Heart left ventricle (tissue), 16 donors: ENCODE measurements around the gene ZRANB1. TPM values are rescaled to one million over a fixed set of nuclear protein-coding genes. Genes with fewer than 3 reads are reported as not detected.

Source experiments
- ATAC-seq, 4 donors: fragments of 200-7000 bp; cut with Tn5 transposase; one replicate each; pipeline ENCODE4 v1.9.1; 2020 to 2022; ENCODE audit warnings: moderate library complexity in 4 of 4, mild to moderate bottlenecking in 3 of 4, moderate number of reproducible peaks in 1 of 4
- DNase-seq, 5 donors: peaks; one replicate each; pipeline ENCODE4 v3.0.0-alpha.2; 2020
- H3K27ac ChIP-seq, 12 donors: fragments of 200-600 bp; sonication (generic) in 4 of 12; one replicate each; pipeline versions ENCODE4 v1.5.0 to v1.8.0; 2016 to 2022; ENCODE audit warnings: mild to moderate bottlenecking in 2 of 12
- H3K27me3 ChIP-seq, 9 donors: fragments of 200-600 bp; sonication (generic) in 2 of 9; one replicate each; pipeline versions ENCODE4 v1.5.1 to v1.8.0; 2016 to 2022; ENCODE audit warnings: mild to moderate bottlenecking in 3 of 9
- H3K36me3 ChIP-seq, 9 donors: fragments of 200-600 bp; sonication (generic) in 2 of 9; one replicate each; pipeline versions ENCODE4 v1.5.0 to v1.8.0; 2018 to 2022; ENCODE audit warnings: mild to moderate bottlenecking in 2 of 9
- H3K4me1 ChIP-seq, 12 donors: fragments of 200-600 bp; sonication (generic) in 4 of 12; one replicate each; pipeline versions ENCODE4 v1.5.0 to v1.8.0; 2016 to 2022; ENCODE audit warnings: mild to moderate bottlenecking in 3 of 12
- H3K4me3 ChIP-seq, 12 donors: fragments of 200-600 bp; sonication (generic) in 4 of 12; one replicate each; pipeline versions ENCODE4 v1.5.0 to v1.8.0; 2017 to 2022; ENCODE audit warnings: mild to moderate bottlenecking in 9 of 12, moderate library complexity in 4 of 12
- H3K9me3 ChIP-seq, 12 donors: fragments of 200-600 bp; sonication (generic) in 4 of 12; one replicate each; pipeline versions ENCODE4 v1.5.0 to v1.8.0; 2016 to 2022; ENCODE audit warnings: mild to moderate bottlenecking in 1 of 12
- POLR2A ChIP-seq, 2 donors: fragments of 450-650 bp; IDR thresholded peaks; one replicate each; pipeline ENCODE4 v1.6.1; 2017; ENCODE audit warnings: antibody characterized with exemption in 2 of 2, mild to moderate bottlenecking in 2 of 2, moderate library complexity in 2 of 2
- WGBS, 4 donors: extraction: QIAGEN DNeasy Blood & Tissue Kit in 2 of 4; methylation state at CpG; one replicate each; pipeline versions ENCODE4 v1.1.5 to v1.1.7; 2013 to 2018; 5-methylcytosine and 5-hydroxymethylcytosine counted together
- intact Hi-C, 10 donors: fragments of 100-400 bp; cut with DNase I; formaldehyde crosslinking; loops; one replicate each; pipeline versions ENCODE4 v1.11.1 to v1.14.2; 2022
- polyA plus RNA-seq, 2 donors: library from polyadenylated mRNA; stranded (reverse); fragments of 200-250 nt; gene quantifications; one replicate each; pipeline ENCODE4 v1.2.3, GENCODE V29; 2013
- total RNA-seq, 9 donors: library from RNA; depleted of rRNA in 2 of 9; stranded (reverse); fragments of >200 nt in 2 of 9; fragmentation: NEBNext Ultra II Directional in 3 of 9; extraction: Animal tissue kit (Norgen Biotek cat#: 25700) in 3 of 9; gene quantifications; one replicate each; pipeline versions ENCODE4 v1.1.0 to v1.2.4, GENCODE V29; 2016 to 2023
- TF ChIP-seq, protein P1 (sequence below), 12 donors: fragments of 200-600 bp; sonication (generic) in 4 of 12; IDR thresholded peaks; one replicate each; pipeline versions ENCODE4 v1.5.0 to v1.8.0; 2018 to 2022; ENCODE audit warnings: antibody characterized with exemption in 12 of 12, mild to moderate bottlenecking in 5 of 12
- donor health status: ischemic (EF 13 %, LVEDD 7.1; RV severe dilation, severe dysfunction).
- donor health status: healthy with polysubstance abuse.
- donor health status: DM: no; HTN: yes; CAD: no.
- donor health status: DM: no; HTN: no; CAD: no.
- donor health status: ischemic (EF 25% LVEDD 6.9; RV normal size, moderate dysfunction).
- donor health status: ischemic (EF 25% LVEDD 5.7; RV mildly dilated, moderate dysfunction).
- donor health status: healthy.
- donor health status: DM: yes; HTN: yes; CAD: no.
- donor health status: ischemic (EF 35%, LVEDD 5.7; RV mildly dilated, moderate dysfunction).
- donor health status: nonischemic (EF 11% LVEDD 7.7; RV severe dilation, severe dysfunction).
- donor health status: DM: yes; HTN: yes; CAD: no.
- donor health status: PGD.
- donor health status: ischemic (EF 29% LVEDD 5.4; RV normal size, mild dysfunction).
- donor health status: nonischemic (EF 23%, LVEDD 6.1; RV moderate dilation, normal function).

The ZRANB1 gene
- total and polyA plus RNA-seq, 11 donors, result 11.4 to 31.3 (median 25.6) TPM

- H3K9me3 ChIP-seq, result no peaks in the 10 kb centered on the region
- no peak for ATAC-seq
- no peaks in the 10 kb centered on the region for H3K27me3 ChIP-seq
- peak overlapping the region in 2 of 12 donors; percentile 27 to 39 for H3K27ac ChIP-seq
- intact Hi-C loops, result loop anchor here in 1 of 10 donors (10.0 kb wide), 1 partner anchor 339 kb away; no protein-coding TSS in a partner anchor
- peaks cover 0 to 40% (median 14%) of the 10 kb centered on the region in 9 donors for H3K36me3 ChIP-seq
- TF ChIP-seq, protein P1, sequence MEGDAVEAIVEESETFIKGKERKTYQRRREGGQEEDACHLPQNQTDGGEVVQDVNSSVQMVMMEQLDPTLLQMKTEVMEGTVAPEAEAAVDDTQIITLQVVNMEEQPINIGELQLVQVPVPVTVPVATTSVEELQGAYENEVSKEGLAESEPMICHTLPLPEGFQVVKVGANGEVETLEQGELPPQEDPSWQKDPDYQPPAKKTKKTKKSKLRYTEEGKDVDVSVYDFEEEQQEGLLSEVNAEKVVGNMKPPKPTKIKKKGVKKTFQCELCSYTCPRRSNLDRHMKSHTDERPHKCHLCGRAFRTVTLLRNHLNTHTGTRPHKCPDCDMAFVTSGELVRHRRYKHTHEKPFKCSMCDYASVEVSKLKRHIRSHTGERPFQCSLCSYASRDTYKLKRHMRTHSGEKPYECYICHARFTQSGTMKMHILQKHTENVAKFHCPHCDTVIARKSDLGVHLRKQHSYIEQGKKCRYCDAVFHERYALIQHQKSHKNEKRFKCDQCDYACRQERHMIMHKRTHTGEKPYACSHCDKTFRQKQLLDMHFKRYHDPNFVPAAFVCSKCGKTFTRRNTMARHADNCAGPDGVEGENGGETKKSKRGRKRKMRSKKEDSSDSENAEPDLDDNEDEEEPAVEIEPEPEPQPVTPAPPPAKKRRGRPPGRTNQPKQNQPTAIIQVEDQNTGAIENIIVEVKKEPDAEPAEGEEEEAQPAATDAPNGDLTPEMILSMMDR (IDR thresholded peaks at IDR 0.05), result no peak
- TF ChIP-seq POLR2A (IDR thresholded peaks at IDR 0.05), result no peak
- no peak overlapping the region for H3K4me3 ChIP-seq
- H3K4me1 ChIP-seq, result peaks cover 0 to 86% (median 35%) of the 10 kb centered on the region in 12 donors
- no peak for DNase-seq
- WGBS, 4 donors, result 87 to 88% (median 88%) methylated on average over 5 to 9 of the region's 9 CpGs
These were observed 64.3 kb downstream of the ZRANB1 start for GRCh38 chr10:125006188-125006680.

- peak overlapping the region in 4 of 12 donors; percentile 15 to 59 (median 33) for H3K27ac ChIP-seq
- peaks cover 0 to 40% (median 12%) of the 10 kb centered on the region in 9 donors for H3K36me3 ChIP-seq
- H3K9me3 ChIP-seq, result no peaks in the 10 kb centered on the region
- peaks cover 0 to 86% (median 34%) of the 10 kb centered on the region in 12 donors for H3K4me1 ChIP-seq
- DNase-seq, result peak in 1 of 5 donors; percentile 48
- WGBS, 4 donors, result 46 to 64% (median 54%) methylated on average over 19 of the region's 19 CpGs
- peak; percentile 10 to 34 (median 22) for ATAC-seq
- H3K4me3 ChIP-seq, result no peak overlapping the region
- H3K27me3 ChIP-seq, result no peaks in the 10 kb centered on the region
- intact Hi-C loops, result loop anchor here in 1 of 10 donors (10.0 kb wide), 1 partner anchor 338 kb away; no protein-coding TSS in a partner anchor
- TF ChIP-seq POLR2A (IDR thresholded peaks at IDR 0.05), result no peak
- TF ChIP-seq, protein P1 (IDR thresholded peaks at IDR 0.05), result no peak
These were observed 65.1 kb downstream of the ZRANB1 start for GRCh38 chr10:125006921-125007426.

DNA sequence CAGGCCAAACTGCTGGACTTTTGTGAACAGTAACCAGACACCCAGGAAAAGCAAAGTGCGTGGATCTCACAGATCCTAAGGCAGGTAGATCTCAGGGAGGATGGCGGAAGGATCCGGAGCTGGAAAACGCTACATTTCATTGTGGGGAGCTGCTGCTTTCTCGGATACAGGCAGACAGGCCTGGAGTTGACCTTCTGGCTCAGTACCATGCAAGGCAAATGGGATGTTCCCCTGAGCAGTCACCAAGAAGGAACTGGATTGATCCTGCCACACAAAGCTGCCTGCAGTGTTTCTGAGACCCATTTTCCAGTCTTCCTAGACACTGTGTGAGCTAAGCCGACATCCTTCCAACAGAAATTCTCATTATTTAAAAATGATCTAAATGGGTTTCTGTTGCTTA, 65.5 kb downstream of the ZRANB1 start:
- Histone ChIP-seq H3K4me3 (no peak overlapping the region), H3K36me3 (peaks cover 0 to 37% (median 7%) of the 10 kb centered on the region in 9 donors), H3K9me3 (no peaks in the 10 kb centered on the region), H3K27me3 (no peaks in the 10 kb centered on the region), H3K4me1 (peaks cover 0 to 86% (median 34%) of the 10 kb centered on the region in 12 donors), H3K27ac (peak overlapping the region in 3 of 12 donors; percentile 15 to 59 (median 39))
- 82 to 91% (median 85%) methylated on average over 6 of the region's 6 CpGs for WGBS, 4 donors
- ATAC-seq (no peak), DNase-seq (no peak)
- intact Hi-C loops, result loop anchor here in 1 of 10 donors (10.0 kb wide), 1 partner anchor 337 kb away; no protein-coding TSS in a partner anchor
- TF ChIP-seq POLR2A (IDR thresholded peaks at IDR 0.05), result no peak
- TF ChIP-seq, protein P1 (IDR thresholded peaks at IDR 0.05), result no peak
